ENCODE measurements around the gene FOXC2. TPM values are rescaled to one million over a fixed set of nuclear protein-coding genes. Genes with fewer than 3 reads are reported as not detected.

The FOXC2 gene
- total RNA-seq, 4 donors from 2014 or later, result 9.3 to 18.2 (median 14.1) TPM

GRCh38 chr16:86604436-86605193 is 38.0 kb downstream of the FOXC2 start:
- H3K36me3 ChIP-seq, result no peaks in the 10 kb centered on the region
- no peak for TF ChIP-seq CTCF (IDR thresholded peaks at IDR 0.05)
- no peak for TF ChIP-seq POLR2A (IDR thresholded peaks at IDR 0.05)
- TF ChIP-seq EP300 (IDR thresholded peaks at IDR 0.05), result no peak
- no peaks in the 10 kb centered on the region for H3K4me1 ChIP-seq
- no peak for DNase-seq (ENCODE audit: low spot score in 2 of 2)
- 80 to 87% methylated on average over 16 of the region's 16 CpGs for WGBS, 2 donors
- H3K27me3 ChIP-seq, result no peaks in the 10 kb centered on the region
- peak overlapping the region in 2 of 4 donors; percentile 2 to 40 for H3K4me3 ChIP-seq
- H3K27ac ChIP-seq, result no peak overlapping the region
- no peaks in the 10 kb centered on the region for H3K9me3 ChIP-seq

- peaks cover 0 to 4% of the 10 kb centered on the region in 2 donors for H3K27me3 ChIP-seq
- peaks cover 0 to 4% (median 0%) of the 10 kb centered on the region in 4 donors for H3K4me1 ChIP-seq
- no peak overlapping the region for H3K27ac ChIP-seq
- no peak for DNase-seq (ENCODE audit: low spot score in 2 of 2)
- WGBS, 2 donors, result 94 to 97% methylated on average over 3 of the region's 3 CpGs
- H3K4me3 ChIP-seq, result no peak overlapping the region
- TF ChIP-seq POLR2A (IDR thresholded peaks at IDR 0.05) (no peak), EP300 (IDR thresholded peaks at IDR 0.05) (no peak), CTCF (IDR thresholded peaks at IDR 0.05) (no peak)
- H3K36me3 ChIP-seq, result no peaks in the 10 kb centered on the region
- H3K9me3 ChIP-seq, result no peaks in the 10 kb centered on the region
Measured at GRCh38 chr16:86605950-86606349, 39.3 kb downstream of the FOXC2 start.

- Histone ChIP-seq H3K27me3 (peaks cover 0 to 6% of the 10 kb centered on the region in 2 donors), H3K4me3 (no peak overlapping the region), H3K9me3 (no peaks in the 10 kb centered on the region), H3K27ac (no peak overlapping the region), H3K4me1 (peaks cover 0 to 8% (median 0%) of the 10 kb centered on the region in 4 donors), H3K36me3 (no peaks in the 10 kb centered on the region)
- 23 to 52% methylated on average over 1 to 2 of the region's 2 CpGs for WGBS, 2 donors
- TF ChIP-seq EP300 (IDR thresholded peaks at IDR 0.05) (no peak), POLR2A (IDR thresholded peaks at IDR 0.05) (no peak), CTCF (IDR thresholded peaks at IDR 0.05) (no peak)
- DNase-seq (ENCODE audit: low spot score in 2 of 2), result no peak
Measured at GRCh38 chr16:86608301-86608747, 41.7 kb downstream of the FOXC2 start.

- no peak for DNase-seq (ENCODE audit: low spot score in 2 of 2)
- Histone ChIP-seq H3K36me3 (no peaks in the 10 kb centered on the region), H3K4me3 (no peak overlapping the region), H3K27me3 (peaks cover 0 to 6% of the 10 kb centered on the region in 2 donors), H3K27ac (no peak overlapping the region), H3K9me3 (no peaks in the 10 kb centered on the region), H3K4me1 (peaks cover 0 to 8% (median 0%) of the 10 kb centered on the region in 4 donors)
- TF ChIP-seq CTCF (IDR thresholded peaks at IDR 0.05) (no peak), POLR2A (IDR thresholded peaks at IDR 0.05) (no peak), EP300 (IDR thresholded peaks at IDR 0.05) (no peak)
- WGBS, 2 donors, result 67 to 70% methylated on average over 6 of the region's 6 CpGs
Measured at GRCh38 chr16:86609115-86609514, 42.5 kb downstream of the FOXC2 start.

GRCh38 chr16:86609661-86610060 is 43.0 kb downstream of the FOXC2 start:
- no peaks in the 10 kb centered on the region for H3K9me3 ChIP-seq
- DNase-seq (ENCODE audit: low spot score in 2 of 2), result no peak
- peaks cover 0 to 6% of the 10 kb centered on the region in 2 donors for H3K27me3 ChIP-seq
- H3K27ac ChIP-seq, result peak overlapping the region in 1 of 4 donors; percentile 67
- TF ChIP-seq EP300 (IDR thresholded peaks at IDR 0.05) (no peak), POLR2A (IDR thresholded peaks at IDR 0.05) (no peak), CTCF (IDR thresholded peaks at IDR 0.05) (no peak)
- H3K36me3 ChIP-seq, result no peaks in the 10 kb centered on the region
- H3K4me3 ChIP-seq, result no peak overlapping the region
- peaks cover 0 to 8% (median 0%) of the 10 kb centered on the region in 4 donors for H3K4me1 ChIP-seq
- 83 to 91% methylated on average over 10 of the region's 10 CpGs for WGBS, 2 donors
